ENCODE measurements around the gene SIM1. TPM values are rescaled to one million over a fixed set of nuclear protein-coding genes. Genes with fewer than 3 reads are reported as not detected.

Gene SIM1
- total RNA-seq, 1 experiment from 2014 or later = not detected

DNA sequence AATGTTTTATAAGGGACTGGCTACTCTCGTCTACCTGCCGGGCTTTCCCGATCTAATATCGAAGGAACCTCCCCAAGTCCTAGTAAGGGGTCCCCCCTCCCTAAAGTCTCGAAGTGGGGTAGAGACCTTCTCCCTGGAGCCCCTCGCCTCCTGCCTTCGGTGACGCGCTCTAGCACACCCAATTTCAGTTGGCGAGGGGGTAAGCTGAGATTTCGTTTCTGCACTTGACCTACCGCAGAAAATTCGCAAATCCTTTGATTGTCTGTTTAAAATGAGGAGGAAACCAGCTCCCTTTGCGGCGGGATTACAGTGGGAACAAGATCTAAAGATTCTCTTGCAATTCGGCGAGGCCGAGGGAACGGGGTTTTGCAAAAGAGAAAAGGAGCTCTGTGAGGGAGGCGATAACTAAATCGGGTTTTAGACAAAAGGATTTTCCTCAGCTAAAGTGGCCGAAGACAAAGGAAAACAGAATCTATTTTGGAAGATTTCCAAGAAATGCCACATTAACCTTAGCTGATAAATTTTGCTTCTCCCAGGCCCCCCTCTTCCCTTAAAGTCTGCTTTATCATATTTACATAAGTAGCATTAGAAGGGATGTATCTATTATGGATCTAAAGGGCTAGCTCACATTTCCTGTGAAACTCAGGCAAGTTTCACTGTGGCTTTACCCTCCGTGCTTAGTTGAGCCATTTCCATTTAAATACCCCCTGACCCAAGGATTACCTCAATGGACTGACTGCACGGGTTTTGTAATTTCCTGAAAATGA lies 8.4 kb downstream of the SIM1 start:
- no peak for ATAC-seq
- no peaks in the 10 kb centered on the region for H4K20me1 ChIP-seq (ENCODE audit: low read length)
- H3K4me1 ChIP-seq (ENCODE audit: insufficient read depth, low read length) = no peaks in the 10 kb centered on the region
- TF ChIP-seq, protein P1, sequence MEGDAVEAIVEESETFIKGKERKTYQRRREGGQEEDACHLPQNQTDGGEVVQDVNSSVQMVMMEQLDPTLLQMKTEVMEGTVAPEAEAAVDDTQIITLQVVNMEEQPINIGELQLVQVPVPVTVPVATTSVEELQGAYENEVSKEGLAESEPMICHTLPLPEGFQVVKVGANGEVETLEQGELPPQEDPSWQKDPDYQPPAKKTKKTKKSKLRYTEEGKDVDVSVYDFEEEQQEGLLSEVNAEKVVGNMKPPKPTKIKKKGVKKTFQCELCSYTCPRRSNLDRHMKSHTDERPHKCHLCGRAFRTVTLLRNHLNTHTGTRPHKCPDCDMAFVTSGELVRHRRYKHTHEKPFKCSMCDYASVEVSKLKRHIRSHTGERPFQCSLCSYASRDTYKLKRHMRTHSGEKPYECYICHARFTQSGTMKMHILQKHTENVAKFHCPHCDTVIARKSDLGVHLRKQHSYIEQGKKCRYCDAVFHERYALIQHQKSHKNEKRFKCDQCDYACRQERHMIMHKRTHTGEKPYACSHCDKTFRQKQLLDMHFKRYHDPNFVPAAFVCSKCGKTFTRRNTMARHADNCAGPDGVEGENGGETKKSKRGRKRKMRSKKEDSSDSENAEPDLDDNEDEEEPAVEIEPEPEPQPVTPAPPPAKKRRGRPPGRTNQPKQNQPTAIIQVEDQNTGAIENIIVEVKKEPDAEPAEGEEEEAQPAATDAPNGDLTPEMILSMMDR (conservative IDR thresholded peaks at IDR 0.05; ENCODE audit: low read depth, low read length) = no peak
- TF ChIP-seq EZH2 (IDR thresholded peaks at IDR 0.05; ENCODE audit: low read length, unreplicated experiment) = no peak
- no peak for TF ChIP-seq EZH2phosphoT487 (IDR thresholded peaks at IDR 0.05; ENCODE audit: borderline replicate concordance, low read length)
- no peaks in the 10 kb centered on the region for H3K27me3 ChIP-seq (ENCODE audit: low read length)
- no peaks in the 10 kb centered on the region for H3K79me2 ChIP-seq (ENCODE audit: low read length)
- no peak overlapping the region for H2AFZ ChIP-seq (ENCODE audit: low read length)
- no TSS peak for BruUV-seq (replicated peaks)
- no peaks in the 10 kb centered on the region for H3K9me3 ChIP-seq (ENCODE audit: low read length)
- ChIA-PET POLR2A (ENCODE audit: unreplicated experiment) (no interaction called here), CTCF (no interaction called here)
- no peak for DNase-seq
- H3K4me2 ChIP-seq (ENCODE audit: low read length) = no peak overlapping the region
- H3K27ac ChIP-seq (ENCODE audit: low read length) = no peak overlapping the region
- no peaks in the 10 kb centered on the region for H3F3A ChIP-seq (ENCODE audit: low read length, unreplicated experiment)
- no peak overlapping the region for H3K4me3 ChIP-seq (ENCODE audit: low read length)
- no peak overlapping the region for H3K9ac ChIP-seq (ENCODE audit: low read length)
- H3K9me2 ChIP-seq (replicated peaks; ENCODE audit: low read length) = no peaks in the 10 kb centered on the region
- intact Hi-C loops (cut with micrococcal nuclease) = no loop called here
- H3K36me3 ChIP-seq (ENCODE audit: low read depth, low read length) = no peaks in the 10 kb centered on the region

DNA sequence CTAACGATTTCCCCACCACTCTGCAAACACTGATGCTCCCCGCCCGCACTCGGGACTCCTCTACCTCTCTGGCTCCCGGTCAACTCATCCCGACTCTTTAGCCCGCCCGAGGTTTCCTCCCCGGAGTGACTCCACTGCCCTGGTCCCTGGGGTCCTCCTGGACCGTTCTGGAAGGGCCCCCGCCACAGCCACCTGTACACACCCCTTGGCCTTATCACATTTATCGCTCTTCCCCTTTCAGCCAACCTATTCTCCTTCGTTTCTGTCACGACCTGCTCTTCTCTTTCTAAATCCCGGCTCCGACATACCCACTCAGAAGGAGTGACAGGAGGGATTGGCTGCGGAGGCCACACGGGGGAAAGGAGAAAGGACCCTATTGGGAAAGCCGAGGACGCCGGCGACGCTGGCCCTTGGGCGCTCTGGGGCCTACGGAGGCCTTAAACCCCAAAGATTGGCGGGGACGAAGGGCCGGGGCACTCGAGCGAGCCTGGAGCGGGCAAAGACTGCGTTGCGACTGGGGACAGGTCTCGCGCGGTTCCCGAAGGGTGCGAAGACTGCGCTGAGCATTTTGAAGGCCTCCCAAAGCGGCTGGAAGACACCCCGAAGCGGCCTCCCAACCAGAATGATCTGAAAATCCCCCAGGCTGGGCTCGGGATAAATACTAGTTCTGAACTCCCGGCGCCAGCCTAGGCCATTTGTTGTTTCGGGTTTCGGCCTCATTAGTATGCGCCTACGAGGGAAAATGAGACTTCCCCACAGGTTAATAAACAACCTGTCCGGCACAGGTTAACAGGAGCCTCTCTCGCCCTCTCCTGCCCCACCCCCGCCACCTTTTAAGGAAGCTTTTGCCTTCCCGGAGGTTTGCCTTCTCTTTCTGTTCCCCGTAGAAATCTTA lies 9.2 kb downstream of the SIM1 start:
- no peak overlapping the region for H3K9ac ChIP-seq (ENCODE audit: low read length)
- POLR2A ChIA-PET (ENCODE audit: unreplicated experiment) = no interaction called here
- H3K4me3 ChIP-seq (ENCODE audit: low read length) = no peak overlapping the region
- no peaks in the 10 kb centered on the region for H3K27me3 ChIP-seq (ENCODE audit: low read length)
- H3K79me2 ChIP-seq (ENCODE audit: low read length) = no peaks in the 10 kb centered on the region
- H3K9me3 ChIP-seq (ENCODE audit: low read length) = no peaks in the 10 kb centered on the region
- TF ChIP-seq, protein P1 (conservative IDR thresholded peaks at IDR 0.05; ENCODE audit: low read depth, low read length) = no peak
- TF ChIP-seq EZH2phosphoT487 (IDR thresholded peaks at IDR 0.05; ENCODE audit: borderline replicate concordance, low read length) (no peak), EZH2 (IDR thresholded peaks at IDR 0.05; ENCODE audit: low read length, unreplicated experiment) (no peak)
- no peaks in the 10 kb centered on the region for H3F3A ChIP-seq (ENCODE audit: low read length, unreplicated experiment)
- BruUV-seq (replicated peaks) = no TSS peak
- H2AFZ ChIP-seq (ENCODE audit: low read length) = no peak overlapping the region
- H3K36me3 ChIP-seq (ENCODE audit: low read depth, low read length) = no peaks in the 10 kb centered on the region
- H3K4me1 ChIP-seq (ENCODE audit: insufficient read depth, low read length) = no peaks in the 10 kb centered on the region
- no peak overlapping the region for H3K4me2 ChIP-seq (ENCODE audit: low read length)
- no peaks in the 10 kb centered on the region for H3K9me2 ChIP-seq (replicated peaks; ENCODE audit: low read length)
- intact Hi-C loops (cut with micrococcal nuclease) = no loop called here
- DNase-seq (no peak), ATAC-seq (no peak)
- H4K20me1 ChIP-seq (ENCODE audit: low read length) = no peaks in the 10 kb centered on the region
- no peak overlapping the region for H3K27ac ChIP-seq (ENCODE audit: low read length)
- CTCF ChIA-PET = no interaction called here

All from PC-3 (cell line).